Measurements from ENCODE around the gene WNT5B. TPM values are rescaled to one million over a fixed set of nuclear protein-coding genes. Genes with fewer than 3 reads are reported as not detected.

Gene WNT5B
- total RNA-seq, 1 donor from 2014 or later, result 8.9 TPM

- no peaks in the 10 kb centered on the region for H3K9me3 Mint-ChIP-seq (ENCODE audit: low read depth)
- no peak for DNase-seq (ENCODE audit: low spot score, unreplicated experiment)
- H3K27me3 Mint-ChIP-seq, result peaks cover 16% of the 10 kb centered on the region
- no peaks in the 10 kb centered on the region for H3K36me3 Mint-ChIP-seq (ENCODE audit: insufficient read depth)
- TF ChIP-seq CTCF (IDR thresholded peaks at IDR 0.05; ENCODE audit: unreplicated experiment), result no peak
- no peak overlapping the region for H3K27ac Mint-ChIP-seq
- no peak overlapping the region for H3K4me3 Mint-ChIP-seq (ENCODE audit: low read depth)
- H3K4me1 Mint-ChIP-seq (ENCODE audit: low read depth), result peaks cover 14% of the 10 kb centered on the region
Measured at GRCh38 chr12:1603269-1603993, 25.6 kb upstream of the WNT5B start.

- H3K27ac Mint-ChIP-seq, result peak overlapping the region; percentile 60
- no peak overlapping the region for H3K4me3 Mint-ChIP-seq (ENCODE audit: low read depth)
- H3K27me3 Mint-ChIP-seq, result peaks cover 16% of the 10 kb centered on the region
- no peak for DNase-seq (ENCODE audit: low spot score, unreplicated experiment)
- H3K36me3 Mint-ChIP-seq (ENCODE audit: insufficient read depth), result no peaks in the 10 kb centered on the region
- peaks cover 14% of the 10 kb centered on the region for H3K4me1 Mint-ChIP-seq (ENCODE audit: low read depth)
- TF ChIP-seq CTCF (IDR thresholded peaks at IDR 0.05; ENCODE audit: unreplicated experiment), result no peak
- no peaks in the 10 kb centered on the region for H3K9me3 Mint-ChIP-seq (ENCODE audit: low read depth)
Measured at GRCh38 chr12:1604464-1604863, 24.6 kb upstream of the WNT5B start.

GRCh38 chr12:1605129-1606020 is 23.7 kb upstream of the WNT5B start:
- no peaks in the 10 kb centered on the region for H3K36me3 Mint-ChIP-seq (ENCODE audit: insufficient read depth)
- peak; percentile 92 for TF ChIP-seq CTCF (IDR thresholded peaks at IDR 0.05; ENCODE audit: unreplicated experiment)
- H3K27me3 Mint-ChIP-seq, result peaks cover 16% of the 10 kb centered on the region
- H3K9me3 Mint-ChIP-seq (ENCODE audit: low read depth), result no peaks in the 10 kb centered on the region
- peak; percentile 59 for DNase-seq (ENCODE audit: low spot score, unreplicated experiment)
- peaks cover 18% of the 10 kb centered on the region for H3K4me1 Mint-ChIP-seq (ENCODE audit: low read depth)
- H3K4me3 Mint-ChIP-seq (ENCODE audit: low read depth), result peak overlapping the region; percentile 70
- H3K27ac Mint-ChIP-seq, result peak overlapping the region; percentile 56

- Mint-ChIP-seq H3K27me3 (peaks cover 16% of the 10 kb centered on the region), H3K4me3 (ENCODE audit: low read depth) (peak overlapping the region; percentile 70)
- DNase-seq (ENCODE audit: low spot score, unreplicated experiment), result no peak
Measured at GRCh38 chr12:1606021-1606622, 22.9 kb upstream of the WNT5B start.

More at GRCh38 chr12:1606021-1606622, 22.9 kb upstream of the WNT5B start:
- no peaks in the 10 kb centered on the region for H3K9me3 Mint-ChIP-seq (ENCODE audit: low read depth)
- peak overlapping the region; percentile 56 for H3K27ac Mint-ChIP-seq
- no peak for TF ChIP-seq CTCF (IDR thresholded peaks at IDR 0.05; ENCODE audit: unreplicated experiment)
- no peaks in the 10 kb centered on the region for H3K36me3 Mint-ChIP-seq (ENCODE audit: insufficient read depth)
- H3K4me1 Mint-ChIP-seq (ENCODE audit: low read depth), result peaks cover 23% of the 10 kb centered on the region
